ENCODE data around the gene FLOT1.
"Not testable (repeated sequence)": the region's sequence is repeated elsewhere in the genome, so short reads cannot be mapped to it uniquely, and the experiment has no call there.

FLOT1 gene

GRCh38 chr6:30717845-30718720, 24.4 kb downstream of the FLOT1 start:
- intact Hi-C loops (cut with DNase I): loop anchor here (2.0 kb wide), 2 partner anchors 27 to 35 kb away; partner anchors contain the start of gene NRM

GRCh38 chr6:30717129-30717844, 25.2 kb downstream of the FLOT1 start, which contains the start of gene MDC1:
MDC1 (minus strand) TSS chr6:30717281; CDS start chr6:30715175, 2,106 bp downstream.
- intact Hi-C loops (cut with DNase I): loop anchor here (2.0 kb wide), 2 partner anchors 26 to 34 kb away; partner anchors contain the start of gene NRM

More at GRCh38 chr6:30717845-30718720, 24.4 kb downstream of the FLOT1 start:
- not testable (repeated sequence) for DNase-seq

GRCh38 chr6:30716879-30717128, 25.7 kb downstream of the FLOT1 start:
- intact Hi-C loops (cut with DNase I): loop anchor here (2.0 kb wide), 2 partner anchors 26 to 34 kb away; partner anchors contain the start of gene NRM
- DNase-seq: no peak

More at GRCh38 chr6:30717129-30717844, 25.2 kb downstream of the FLOT1 start, which contains the start of gene MDC1:
- peak; percentile 96 to 100 (median 100) for DNase-seq

- intact Hi-C loops (cut with DNase I): no loop called here
- no peak for DNase-seq
Measured at GRCh38 chr6:30714263-30714662, 28.2 kb downstream of the FLOT1 start.

GRCh38 chr6:30712441-30712945, 30.0 kb downstream of the FLOT1 start:
- no peak for DNase-seq

GRCh38 chr6:30711758-30712380, 30.6 kb downstream of the FLOT1 start:
- DNase-seq: no peak
- intact Hi-C loops (cut with DNase I): no loop called here

More at GRCh38 chr6:30712441-30712945, 30.0 kb downstream of the FLOT1 start:
- intact Hi-C loops (cut with DNase I): no loop called here

GRCh38 chr6:30709101-30709868, 33.2 kb downstream of the FLOT1 start:
- intact Hi-C loops (cut with DNase I): no loop called here
- no peak for DNase-seq

- DNase-seq: no peak
- intact Hi-C loops (cut with DNase I): no loop called here
Measured at GRCh38 chr6:30707281-30707850, 35.1 kb downstream of the FLOT1 start.

- no peak for DNase-seq
- intact Hi-C loops (cut with DNase I): no loop called here
Measured at GRCh38 chr6:30705620-30706019, 36.9 kb downstream of the FLOT1 start.

GRCh38 chr6:30703821-30704220, 38.7 kb downstream of the FLOT1 start:
- no peak for DNase-seq
- intact Hi-C loops (cut with DNase I): no loop called here

- no peak for DNase-seq
- intact Hi-C loops (cut with DNase I): no loop called here
Measured at GRCh38 chr6:30703011-30703410, 39.5 kb downstream of the FLOT1 start.

- intact Hi-C loops (cut with DNase I): no loop called here
Measured at GRCh38 chr6:30700340-30700739, 42.1 kb downstream of the FLOT1 start.

GRCh38 chr6:30696432-30696831, 46.1 kb downstream of the FLOT1 start:
- intact Hi-C loops (cut with DNase I): no loop called here
- no peak for DNase-seq

More at GRCh38 chr6:30700340-30700739, 42.1 kb downstream of the FLOT1 start:
- no peak for DNase-seq

GRCh38 chr6:30691208-30691847, 51.2 kb downstream of the FLOT1 start:
- no peak for DNase-seq
- intact Hi-C loops (cut with DNase I): loop anchor here (2.0 kb wide), 1 partner anchor 25 kb away; the partner anchor contains the start of gene MDC1

GRCh38 chr6:30690403-30691207, 51.9 kb downstream of the FLOT1 start, which contains the start of gene NRM:
NRM (minus strand) TSS chr6:30690984; CDS start chr6:30690974, 10 bp downstream.
- peak; percentile 58 to 93 (median 86) for DNase-seq
- intact Hi-C loops (cut with DNase I): loop anchor here (2.0 kb wide), 1 partner anchor 26 kb away; the partner anchor contains the start of gene MDC1

GRCh38 chr6:30689985-30690384, 52.5 kb downstream of the FLOT1 start:
- DNase-seq: no peak
- intact Hi-C loops (cut with DNase I): loop anchor here (2.0 kb wide), 1 partner anchor 27 kb away; the partner anchor contains the start of gene MDC1

Data from head of caudate nucleus (tissue), 42 donors.